WI38 (cell line): ENCODE measurements around the gene KDM5B.

Experiments used
- H3K4me3 ChIP-seq: 2 replicates; pipeline ENCODE4 v1.5.1; 2011; ENCODE audit warnings: low read depth, mild to moderate bottlenecking, control low read depth, low read length
- TF ChIP-seq, protein P1 (sequence below): IDR thresholded peaks from 2 replicates; pipeline ENCODE4 v1.5.1; 2012; ENCODE audit warnings: low read depth, mild to moderate bottlenecking, control low read depth, low read length

The KDM5B gene

GRCh38 chr1:202677433-202677832 lies 130.8 kb downstream of the KDM5B start:
- H3K4me3 ChIP-seq = no peak overlapping the region
- TF ChIP-seq, protein P1, sequence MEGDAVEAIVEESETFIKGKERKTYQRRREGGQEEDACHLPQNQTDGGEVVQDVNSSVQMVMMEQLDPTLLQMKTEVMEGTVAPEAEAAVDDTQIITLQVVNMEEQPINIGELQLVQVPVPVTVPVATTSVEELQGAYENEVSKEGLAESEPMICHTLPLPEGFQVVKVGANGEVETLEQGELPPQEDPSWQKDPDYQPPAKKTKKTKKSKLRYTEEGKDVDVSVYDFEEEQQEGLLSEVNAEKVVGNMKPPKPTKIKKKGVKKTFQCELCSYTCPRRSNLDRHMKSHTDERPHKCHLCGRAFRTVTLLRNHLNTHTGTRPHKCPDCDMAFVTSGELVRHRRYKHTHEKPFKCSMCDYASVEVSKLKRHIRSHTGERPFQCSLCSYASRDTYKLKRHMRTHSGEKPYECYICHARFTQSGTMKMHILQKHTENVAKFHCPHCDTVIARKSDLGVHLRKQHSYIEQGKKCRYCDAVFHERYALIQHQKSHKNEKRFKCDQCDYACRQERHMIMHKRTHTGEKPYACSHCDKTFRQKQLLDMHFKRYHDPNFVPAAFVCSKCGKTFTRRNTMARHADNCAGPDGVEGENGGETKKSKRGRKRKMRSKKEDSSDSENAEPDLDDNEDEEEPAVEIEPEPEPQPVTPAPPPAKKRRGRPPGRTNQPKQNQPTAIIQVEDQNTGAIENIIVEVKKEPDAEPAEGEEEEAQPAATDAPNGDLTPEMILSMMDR = no peak
